HCT116 (cell line): ENCODE data around the gene ABCC8. TPM values are rescaled to one million over a fixed set of nuclear protein-coding genes. Genes with fewer than 3 reads are reported as not detected.

ENCODE experiments used
- ATAC-seq: fragments of 200-7000 bp; cut with Tn5 transposase; 2 replicates; pipeline ENCODE4 v1.9.1; 2020; ENCODE audit warnings: mild to moderate bottlenecking, moderate library complexity
- BruUV-seq: library from RNA; stranded (reverse); fragments of 400-500 nt; replicated peaks from 2 replicates; lab custom pipeline; 2021; lab: Mats Ljungman, UMichigan
- CTCF ChIA-PET: fragments of 300-600 bp; sonication (Branson Sonifier 250); formaldehyde crosslinking; loops from one replicate; lab custom pipeline; 2021; ENCODE audit warnings: antibody characterized with exemption; lab: Charles Lee
- POLR2A ChIA-PET: fragments of 300-600, 350-600 bp; sonication (Branson Sonifier 250); formaldehyde crosslinking; loops from one replicate; lab custom pipeline; 2021; ENCODE audit warnings: antibody characterized with exemption; lab: Charles Lee
- RAD21 ChIA-PET, 2 experiments: fragments of 300-600 bp; sonication (Branson Sonifier 250); formaldehyde crosslinking; loops; one replicate each; lab custom pipeline; 2023; ENCODE audit warnings: low total read pairs in 2 of 2; ENCODE audit not compliant: uncharacterized antibody in 2 of 2, unreplicated experiment in 2 of 2, low non-redundant PET in 1 of 2; lab: Charles Lee
- DNase-seq: peaks from one replicate; pipeline ENCODE4 v3.0.0-alpha.2; 2010; ENCODE audit warnings: low read depth, low spot score
- H2AFZ ChIP-seq: fragments of 200-600 bp; shearing (Covaris generic), sonication (generic); 2 replicates; pipeline ENCODE4 v1.6.1; 2017; ENCODE audit warnings: low read depth, mixed run types, mixed read lengths, antibody characterized with exemption, low read length; ENCODE audit not compliant: poor library complexity, severe bottlenecking
- H3K27ac ChIP-seq: 2 replicates; pipeline ENCODE4 v1.5.1; 2012; ENCODE audit warnings: low read depth, low read length
- H3K27me3 ChIP-seq: fragments of 200-600 bp; sonication (generic); 2 replicates; pipeline ENCODE4 v1.6.1; 2016; ENCODE audit warnings: mixed run types, low read length, mixed read lengths; ENCODE audit not compliant: insufficient read depth
- H3K36me3 ChIP-seq, 2 experiments: fragments of 200-500 bp in 1 of 2; fragments of 200-600 bp in 1 of 2; sonication (Bioruptor generic) in 1 of 2; sonication (generic) in 1 of 2; 2 replicates each; pipeline versions ENCODE4 v1.5.1 to v1.6.1; 2014 to 2016; ENCODE audit warnings: low read length in 2 of 2, inconsistent platforms in 1 of 2, mixed read lengths in 1 of 2, mixed run types in 1 of 2; ENCODE audit not compliant: insufficient read depth in 2 of 2, control insufficient read depth in 1 of 2
- H3K4me1 ChIP-seq, 2 experiments: fragments of 200-600 bp in 1 of 2; sonication (generic) in 1 of 2; 2 replicates each; pipeline versions ENCODE4 v1.5.1 to v1.6.1; 2012 to 2017; ENCODE audit warnings: low read length in 2 of 2, inconsistent platforms in 1 of 2, mild to moderate bottlenecking in 1 of 2, mixed read lengths in 1 of 2, mixed run types in 1 of 2, moderate library complexity in 1 of 2; ENCODE audit not compliant: insufficient read depth in 2 of 2, control insufficient read depth in 1 of 2
- H3K4me2 ChIP-seq: fragments of 200-600 bp; sonication (generic); 2 replicates; pipeline ENCODE4 v1.6.1; 2017; ENCODE audit warnings: mixed run types, low read length, mixed read lengths
- H3K4me3 ChIP-seq, 2 experiments: fragments of 200-600 bp in 1 of 2; sonication (generic) in 1 of 2; replicated peaks in 1 of 2; 2 replicates each; pipeline ENCODE4 v1.5.1; 2011 to 2016; ENCODE audit warnings: low read length in 2 of 2, control low read depth in 1 of 2, low read depth in 1 of 2, mild to moderate bottlenecking in 1 of 2, mixed read lengths in 1 of 2, mixed run types in 1 of 2
- H3K79me2 ChIP-seq: fragments of 200-600 bp; sonication (generic); 2 replicates; pipeline ENCODE4 v1.6.1; 2017; ENCODE audit warnings: mild to moderate bottlenecking, mixed run types, low read length, moderate library complexity, mixed read lengths; ENCODE audit not compliant: insufficient read depth
- H3K9ac ChIP-seq: fragments of 200-600 bp; sonication (generic); 2 replicates; pipeline ENCODE4 v1.6.1; 2016; ENCODE audit warnings: low read length, mixed read lengths
- H3K9me2 ChIP-seq: fragments of 200-600 bp; sonication (generic), shearing (Covaris generic); 2 replicates; pipeline ENCODE4 v1.6.1; 2017; ENCODE audit warnings: mixed run types, mild to moderate bottlenecking, moderate library complexity; ENCODE audit not compliant: insufficient read depth
- H3K9me3 ChIP-seq, 2 experiments: fragments of 200-500 bp in 1 of 2; fragments of 200-600 bp in 1 of 2; sonication (Bioruptor generic) in 1 of 2; sonication (generic) in 1 of 2; 2 replicates each; pipeline ENCODE4 v1.6.1; 2014 to 2017; ENCODE audit warnings: low read length in 2 of 2, mixed read lengths in 2 of 2, inconsistent platforms in 1 of 2, low read depth in 1 of 2, mild to moderate bottlenecking in 1 of 2, mixed run types in 1 of 2, moderate library complexity in 1 of 2; ENCODE audit not compliant: control insufficient read depth in 1 of 2, insufficient read depth in 1 of 2
- H4K20me1 ChIP-seq: fragments of 200-600 bp; sonication (generic), shearing (Covaris generic); 2 replicates; pipeline ENCODE4 v1.6.1; 2017; ENCODE audit warnings: mixed run types, mild to moderate bottlenecking, moderate library complexity; ENCODE audit not compliant: insufficient read depth
- EZH2 ChIP-seq: fragments of 200-600 bp; sonication (generic); IDR thresholded peaks from 2 replicates; pipeline ENCODE4 v1.6.1; 2017; ENCODE audit warnings: antibody characterized with exemption, mixed run types
- FOSL1 ChIP-seq: IDR thresholded peaks from 2 replicates; pipeline ENCODE4 v1.6.1; 2012; ENCODE audit warnings: low read depth
- JUND ChIP-seq: IDR thresholded peaks from 2 replicates; pipeline ENCODE4 v1.6.1; 2012
- RAD21 ChIP-seq: IDR thresholded peaks from 2 replicates; pipeline ENCODE4 v1.6.1; 2012; ENCODE audit warnings: low read depth, mild to moderate bottlenecking
- SP1 ChIP-seq: IDR thresholded peaks from 2 replicates; pipeline ENCODE4 v1.6.1; 2012; ENCODE audit warnings: low read depth
- TCF7L2 ChIP-seq: IDR thresholded peaks from 2 replicates; pipeline ENCODE4 v1.7.0; 2011; ENCODE audit warnings: borderline replicate concordance, inconsistent platforms; ENCODE audit not compliant: insufficient read depth, insufficient read length; ENCODE audit errors: extremely low read depth
- YY1 ChIP-seq: IDR thresholded peaks from 2 replicates; pipeline ENCODE4 v1.6.1; 2011; ENCODE audit warnings: low read length, low read depth, moderate library complexity, mild to moderate bottlenecking; ENCODE audit not compliant: insufficient replicate concordance; ENCODE audit errors: extremely low read depth
- intact Hi-C: fragments of 100-400 bp; cut with micrococcal nuclease; formaldehyde crosslinking; loops from 2 replicates; pipeline ENCODE4 v1.10.0; 2022
- total RNA-seq: library from RNA; stranded (reverse); gene quantifications from one replicate; pipeline ENCODE4 v1.2.1, GENCODE V29; 2021; ENCODE audit not compliant: unreplicated experiment
- TF ChIP-seq, protein P1 (sequence below), 3 experiments: fragments of 200-600 bp in 1 of 3; sonication (generic) in 1 of 3; IDR thresholded peaks in 2 of 3; conservative IDR thresholded peaks in 1 of 3; 2 replicates each; pipeline ENCODE4 v1.5.1; 2012 to 2017; ENCODE audit warnings: low read depth in 2 of 3, low read length in 2 of 3, antibody characterized with exemption in 1 of 3, borderline replicate concordance in 1 of 3, control low read depth in 1 of 3, mild to moderate bottlenecking in 1 of 3, mixed read lengths in 1 of 3, mixed run types in 1 of 3, moderate library complexity in 1 of 3; ENCODE audit not compliant: insufficient read depth in 1 of 3

ABCC8 gene
- total RNA-seq, 1 experiment from 2014 or later = 0.39 TPM

DNA sequence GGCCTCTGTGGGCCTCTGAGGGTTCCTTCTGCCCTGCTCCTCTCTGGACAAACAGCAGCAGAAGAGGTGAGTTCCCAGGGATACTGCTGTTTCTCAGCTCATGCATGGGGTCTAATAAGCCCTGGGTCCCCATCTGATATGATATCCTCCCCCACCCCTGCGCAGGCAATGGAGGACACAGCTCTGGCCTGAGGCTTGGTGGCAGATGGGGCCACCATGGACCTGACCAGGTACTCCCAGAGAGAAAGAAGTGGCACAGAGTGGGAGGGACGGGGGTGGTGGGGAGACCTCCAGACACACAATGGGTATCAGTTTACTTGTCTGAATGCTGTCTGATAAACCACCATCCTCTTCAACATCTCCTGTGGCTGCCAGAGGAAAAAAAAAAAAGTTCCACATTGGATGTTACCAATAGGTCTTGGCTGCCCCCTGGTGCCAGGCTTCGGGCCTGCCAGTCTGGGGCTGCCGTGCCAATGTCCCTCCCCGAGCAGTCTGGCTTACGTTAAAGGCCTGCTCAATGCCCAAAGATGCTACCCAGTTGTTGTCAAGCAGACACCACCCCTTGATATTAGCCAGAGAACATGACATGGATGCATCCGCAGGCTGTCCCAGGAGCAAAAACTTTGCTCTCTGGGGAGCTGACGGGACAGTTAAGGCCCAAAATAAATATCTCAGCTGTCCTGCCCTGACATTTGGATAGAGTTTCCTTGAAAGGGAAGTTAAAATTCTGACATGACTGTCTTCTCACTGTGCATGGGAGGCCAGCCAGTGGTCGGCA is 27.9 kb upstream of the ABCC8 start:
- H3K27me3 ChIP-seq = no peaks in the 10 kb centered on the region
- H3K9me3 ChIP-seq = no peaks in the 10 kb centered on the region
- ChIA-PET CTCF (interaction anchor here (0.8 to 2.8 kb wide), 4 partner anchors 24 to 120 kb away, joined by 3 to 27 read pairs (median 4); no protein-coding TSS in a partner anchor), RAD21 (interaction anchor here (0.6 to 1.9 kb wide), 4 partner anchors 23 to 282 kb away, joined by 3 to 8 read pairs (median 4); no protein-coding TSS in a partner anchor), POLR2A (no interaction called here)
- intact Hi-C loops = loop anchor here (1.0 to 10.0 kb wide), 3 partner anchors 120 to 560 kb away; no protein-coding TSS in a partner anchor
- ATAC-seq (peak; percentile 89), DNase-seq (peak; percentile 29)
- H4K20me1 ChIP-seq = no peaks in the 10 kb centered on the region
- H3K9ac ChIP-seq = no peak overlapping the region
- no peak overlapping the region for H3K27ac ChIP-seq
- no peak for TF ChIP-seq TCF7L2
- TF ChIP-seq FOSL1 = no peak
- TF ChIP-seq, protein P1, sequence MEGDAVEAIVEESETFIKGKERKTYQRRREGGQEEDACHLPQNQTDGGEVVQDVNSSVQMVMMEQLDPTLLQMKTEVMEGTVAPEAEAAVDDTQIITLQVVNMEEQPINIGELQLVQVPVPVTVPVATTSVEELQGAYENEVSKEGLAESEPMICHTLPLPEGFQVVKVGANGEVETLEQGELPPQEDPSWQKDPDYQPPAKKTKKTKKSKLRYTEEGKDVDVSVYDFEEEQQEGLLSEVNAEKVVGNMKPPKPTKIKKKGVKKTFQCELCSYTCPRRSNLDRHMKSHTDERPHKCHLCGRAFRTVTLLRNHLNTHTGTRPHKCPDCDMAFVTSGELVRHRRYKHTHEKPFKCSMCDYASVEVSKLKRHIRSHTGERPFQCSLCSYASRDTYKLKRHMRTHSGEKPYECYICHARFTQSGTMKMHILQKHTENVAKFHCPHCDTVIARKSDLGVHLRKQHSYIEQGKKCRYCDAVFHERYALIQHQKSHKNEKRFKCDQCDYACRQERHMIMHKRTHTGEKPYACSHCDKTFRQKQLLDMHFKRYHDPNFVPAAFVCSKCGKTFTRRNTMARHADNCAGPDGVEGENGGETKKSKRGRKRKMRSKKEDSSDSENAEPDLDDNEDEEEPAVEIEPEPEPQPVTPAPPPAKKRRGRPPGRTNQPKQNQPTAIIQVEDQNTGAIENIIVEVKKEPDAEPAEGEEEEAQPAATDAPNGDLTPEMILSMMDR (IDR thresholded peaks at IDR 0.05 in 2 of 3, conservative IDR thresholded peaks at IDR 0.05 in 1 of 3; ENCODE audit: borderline replicate concordance in 1 of 3, insufficient read depth in 1 of 3, low read depth in 2 of 3, low read length in 2 of 3) = peak; percentile 91 to 92 (median 91)
- no peak for TF ChIP-seq YY1
- no peak for TF ChIP-seq JUND
- TF ChIP-seq EZH2 = no peak
- no peak for TF ChIP-seq SP1
- TF ChIP-seq RAD21 = peak; percentile 96
- H3K4me1 ChIP-seq = peaks cover 5 to 12% of the 10 kb centered on the region in 2 experiments; a peak in 3 of 4 replicates
- BruUV-seq = no TSS peak
- H2AFZ ChIP-seq = no peak overlapping the region
- H3K9me2 ChIP-seq = no peaks in the 10 kb centered on the region
- H3K4me3 ChIP-seq = no peak overlapping the region
- no peaks in the 10 kb centered on the region for H3K79me2 ChIP-seq
- no peak overlapping the region for H3K4me2 ChIP-seq
- no peaks in the 10 kb centered on the region for H3K36me3 ChIP-seq
